ENCODE measurements around the gene LCE5A. TPM values are rescaled to one million over a fixed set of nuclear protein-coding genes. Genes with fewer than 3 reads are reported as not detected.
"Not testable (repeated sequence)": the region's sequence is repeated elsewhere in the genome, so short reads cannot be mapped to it uniquely, and the experiment has no call there.

Gene LCE5A
- total RNA-seq, 1 donor from 2014 or later: not detected

DNA sequence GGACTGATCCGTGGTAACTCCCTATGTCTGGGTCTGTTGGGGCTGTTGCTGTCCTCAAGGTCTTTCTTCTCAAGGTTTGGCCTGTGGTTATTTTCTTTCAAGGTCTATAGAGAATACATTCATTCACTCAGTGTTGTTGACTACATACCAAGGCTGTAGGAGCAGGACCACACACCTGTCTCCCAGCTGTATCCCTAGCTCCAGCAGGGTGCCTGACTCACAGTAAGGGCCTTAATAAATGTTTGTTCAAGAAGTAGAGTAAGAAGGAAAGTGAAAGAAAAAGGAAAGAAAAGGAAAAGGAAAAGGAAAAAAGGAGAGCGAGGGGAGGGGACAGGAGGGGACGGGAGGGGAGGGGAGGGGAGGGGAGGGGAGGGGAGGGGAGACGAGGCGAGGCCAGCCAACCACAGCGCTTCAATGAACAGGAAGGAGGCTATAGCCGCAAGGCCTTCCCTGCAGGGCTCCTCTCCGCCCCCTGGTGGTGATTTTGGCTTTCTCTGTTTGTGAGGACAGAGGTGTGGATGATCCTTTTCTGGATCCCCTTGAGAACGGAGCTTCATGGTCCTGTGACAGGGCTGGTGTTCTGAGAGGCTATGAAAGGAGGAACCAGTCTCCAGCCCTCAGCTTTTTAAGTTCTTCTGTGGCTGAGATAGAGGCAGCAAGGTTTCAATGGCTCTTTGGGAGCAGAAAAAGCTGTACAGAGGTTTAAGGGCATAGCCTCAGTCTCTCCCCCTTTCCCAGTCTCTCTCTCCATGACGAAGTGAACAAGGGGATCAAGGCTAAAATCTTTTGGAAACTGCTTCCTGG is 30.6 kb upstream of the LCE5A start:
- DNase-seq (ENCODE audit: low spot score, unreplicated experiment): no peak
- Mint-ChIP-seq H3K9me3 (ENCODE audit: low read depth) (peaks cover 58% of the 10 kb centered on the region), H3K36me3 (ENCODE audit: insufficient read depth) (peaks cover 4% of the 10 kb centered on the region), H3K4me3 (ENCODE audit: low read depth) (no peak overlapping the region), H3K4me1 (ENCODE audit: low read depth) (no peaks in the 10 kb centered on the region), H3K27ac (no peak overlapping the region), H3K27me3 (no peaks in the 10 kb centered on the region)
- TF ChIP-seq, protein P1, sequence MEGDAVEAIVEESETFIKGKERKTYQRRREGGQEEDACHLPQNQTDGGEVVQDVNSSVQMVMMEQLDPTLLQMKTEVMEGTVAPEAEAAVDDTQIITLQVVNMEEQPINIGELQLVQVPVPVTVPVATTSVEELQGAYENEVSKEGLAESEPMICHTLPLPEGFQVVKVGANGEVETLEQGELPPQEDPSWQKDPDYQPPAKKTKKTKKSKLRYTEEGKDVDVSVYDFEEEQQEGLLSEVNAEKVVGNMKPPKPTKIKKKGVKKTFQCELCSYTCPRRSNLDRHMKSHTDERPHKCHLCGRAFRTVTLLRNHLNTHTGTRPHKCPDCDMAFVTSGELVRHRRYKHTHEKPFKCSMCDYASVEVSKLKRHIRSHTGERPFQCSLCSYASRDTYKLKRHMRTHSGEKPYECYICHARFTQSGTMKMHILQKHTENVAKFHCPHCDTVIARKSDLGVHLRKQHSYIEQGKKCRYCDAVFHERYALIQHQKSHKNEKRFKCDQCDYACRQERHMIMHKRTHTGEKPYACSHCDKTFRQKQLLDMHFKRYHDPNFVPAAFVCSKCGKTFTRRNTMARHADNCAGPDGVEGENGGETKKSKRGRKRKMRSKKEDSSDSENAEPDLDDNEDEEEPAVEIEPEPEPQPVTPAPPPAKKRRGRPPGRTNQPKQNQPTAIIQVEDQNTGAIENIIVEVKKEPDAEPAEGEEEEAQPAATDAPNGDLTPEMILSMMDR (IDR thresholded peaks at IDR 0.05; ENCODE audit: unreplicated experiment): no peak

DNA sequence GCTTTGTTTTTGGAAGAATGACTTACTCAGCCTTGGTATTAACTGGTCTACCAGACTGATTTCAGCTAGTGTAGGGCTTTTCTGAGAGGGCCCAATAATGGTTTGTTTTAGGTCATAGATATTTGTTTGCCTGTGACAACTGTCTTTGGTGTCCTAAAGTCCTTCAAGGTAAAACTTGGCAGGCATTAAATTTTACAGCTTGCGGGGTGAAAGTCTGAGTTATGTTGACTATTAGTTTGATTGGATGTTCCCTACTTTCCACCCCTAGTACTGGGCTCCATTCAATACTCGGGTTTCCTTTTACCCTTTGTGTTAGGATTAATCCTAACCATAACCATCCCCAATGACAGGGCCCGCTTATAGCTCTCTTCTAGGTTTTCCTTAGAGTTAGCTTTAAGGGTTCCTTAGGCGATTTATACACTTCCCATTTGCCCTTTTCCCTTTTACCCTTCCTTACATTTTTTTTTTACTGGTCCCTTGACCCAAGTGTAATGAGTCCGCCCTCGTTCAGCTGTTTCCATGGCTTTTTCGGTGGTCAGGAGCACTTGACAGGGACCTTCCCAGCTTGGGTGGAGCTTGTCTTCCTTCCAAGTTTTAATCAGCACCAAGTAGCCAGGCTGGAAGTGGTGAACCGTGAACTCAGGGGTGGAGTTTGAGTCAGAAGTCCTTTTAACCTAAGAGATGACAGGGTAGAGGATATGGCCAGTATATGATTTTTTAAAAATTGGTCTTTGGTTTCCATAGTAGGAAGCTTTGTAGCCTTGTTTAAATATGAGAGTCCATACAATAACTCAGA is 28.5 kb upstream of the LCE5A start:
- H3K27me3 Mint-ChIP-seq: no peaks in the 10 kb centered on the region
- peaks cover 3% of the 10 kb centered on the region for H3K36me3 Mint-ChIP-seq (ENCODE audit: insufficient read depth)
- peaks cover 57% of the 10 kb centered on the region for H3K9me3 Mint-ChIP-seq (ENCODE audit: low read depth)
- no peak for DNase-seq (ENCODE audit: low spot score, unreplicated experiment)
- TF ChIP-seq, protein P1 (IDR thresholded peaks at IDR 0.05; ENCODE audit: unreplicated experiment): no peak
- no peak overlapping the region for H3K27ac Mint-ChIP-seq
- no peaks in the 10 kb centered on the region for H3K4me1 Mint-ChIP-seq (ENCODE audit: low read depth)
- no peak overlapping the region for H3K4me3 Mint-ChIP-seq (ENCODE audit: low read depth)

DNA sequence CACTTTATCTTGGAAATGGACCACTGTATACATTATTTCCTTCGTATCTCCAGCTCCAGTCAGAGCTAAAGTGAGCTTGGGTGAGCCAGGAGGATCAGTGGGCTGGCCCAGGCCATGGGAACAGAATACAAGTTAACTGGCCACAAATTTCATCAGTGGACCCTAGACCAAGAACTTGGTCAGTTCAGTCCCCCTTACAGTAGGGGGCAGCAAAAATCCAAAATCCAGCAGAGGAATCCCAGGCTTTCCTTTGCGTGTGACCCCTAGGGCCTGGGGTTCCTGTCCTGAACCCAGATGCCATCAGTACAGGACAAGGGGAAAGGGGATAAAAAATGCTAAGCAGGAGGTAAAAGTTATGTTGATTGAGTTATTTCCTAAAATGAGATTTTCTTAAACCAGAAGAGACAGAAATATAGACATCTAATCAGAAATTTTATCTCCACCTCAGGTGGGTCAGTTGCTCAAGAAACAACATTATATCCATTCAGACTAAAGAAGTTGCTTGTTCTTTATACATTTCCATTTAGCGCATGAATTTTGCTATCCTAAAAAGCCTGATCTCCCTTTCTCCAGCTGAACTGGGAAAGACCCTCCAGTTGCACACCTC is 24.1 kb upstream of the LCE5A start:
- H3K36me3 Mint-ChIP-seq (ENCODE audit: insufficient read depth): no peaks in the 10 kb centered on the region
- no peaks in the 10 kb centered on the region for H3K4me1 Mint-ChIP-seq (ENCODE audit: low read depth)
- H3K27me3 Mint-ChIP-seq: no peaks in the 10 kb centered on the region
- no peak overlapping the region for H3K27ac Mint-ChIP-seq
- H3K4me3 Mint-ChIP-seq (ENCODE audit: low read depth): no peak overlapping the region
- H3K9me3 Mint-ChIP-seq (ENCODE audit: low read depth): peaks cover 52% of the 10 kb centered on the region
- TF ChIP-seq, protein P1 (IDR thresholded peaks at IDR 0.05; ENCODE audit: unreplicated experiment): no peak
- DNase-seq (ENCODE audit: low spot score, unreplicated experiment): no peak

DNA sequence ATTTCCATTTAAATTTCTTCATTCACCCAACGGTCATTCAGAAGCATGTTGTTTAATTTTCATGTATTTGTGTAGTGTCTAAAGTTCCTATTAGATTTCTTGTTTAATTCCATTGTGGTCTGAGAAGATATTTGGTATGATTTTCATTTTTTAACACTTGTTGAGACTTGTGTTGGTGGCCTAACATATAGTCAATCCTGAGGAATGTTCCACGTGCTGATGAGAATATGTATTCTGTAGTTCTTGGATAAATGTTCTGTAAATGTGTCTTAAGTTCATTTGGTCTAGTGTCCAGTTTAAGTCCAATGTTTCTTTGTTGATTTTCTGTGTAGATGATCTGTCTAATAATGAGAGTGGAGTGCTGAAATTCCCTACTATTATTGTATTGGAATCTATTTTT is 22.7 kb upstream of the LCE5A start:
- H3K9me3 Mint-ChIP-seq (ENCODE audit: low read depth): peaks cover 50% of the 10 kb centered on the region
- DNase-seq (ENCODE audit: low spot score, unreplicated experiment): no peak
- H3K4me3 Mint-ChIP-seq (ENCODE audit: low read depth): no peak overlapping the region
- H3K4me1 Mint-ChIP-seq (ENCODE audit: low read depth): no peaks in the 10 kb centered on the region
- no peaks in the 10 kb centered on the region for H3K27me3 Mint-ChIP-seq
- no peak overlapping the region for H3K27ac Mint-ChIP-seq
- no peaks in the 10 kb centered on the region for H3K36me3 Mint-ChIP-seq (ENCODE audit: insufficient read depth)
- TF ChIP-seq, protein P1 (IDR thresholded peaks at IDR 0.05; ENCODE audit: unreplicated experiment): no peak

DNA sequence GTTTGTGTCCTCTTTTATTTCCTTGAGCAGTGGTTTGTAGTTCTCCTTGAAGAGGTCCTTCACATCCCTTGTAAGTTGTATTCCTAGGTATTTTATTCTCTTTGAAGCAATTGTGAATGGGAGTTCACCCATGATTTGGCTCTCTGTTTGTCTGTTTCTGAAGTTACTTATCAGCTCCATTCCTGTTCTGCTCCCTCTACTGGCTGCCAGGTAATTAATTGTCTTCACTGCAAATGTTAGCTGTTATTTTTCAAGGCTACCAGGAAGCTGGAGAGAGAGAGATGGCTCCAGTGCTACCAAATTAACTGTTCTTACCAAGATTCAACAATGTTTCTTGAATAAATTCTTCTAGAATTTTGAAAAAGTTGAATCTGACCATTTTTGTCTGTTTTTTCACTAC is 19.1 kb upstream of the LCE5A start:
- not testable (repeated sequence) for H3K4me1 Mint-ChIP-seq (ENCODE audit: low read depth); H3K36me3 Mint-ChIP-seq (ENCODE audit: insufficient read depth); H3K27ac Mint-ChIP-seq; DNase-seq (ENCODE audit: low spot score, unreplicated experiment); H3K27me3 Mint-ChIP-seq; H3K4me3 Mint-ChIP-seq (ENCODE audit: low read depth)
- peaks cover 44% of the 10 kb centered on the region for H3K9me3 Mint-ChIP-seq (ENCODE audit: low read depth)

All from progenitor cell of endocrine pancreas (in vitro differentiated cells).